Activated CD4-positive, alpha-beta memory T cell treated with anti-CD3 and anti-CD28 coated beads, Interleukin-2, amount 10 ng/mL, durations not matched to agents 7 days and 5 days (primary cell): ENCODE results near the gene DDX46. TPM values are rescaled to one million over a fixed set of nuclear protein-coding genes. Genes with fewer than 3 reads are reported as not detected.
"Not testable (repeated sequence)": the region's sequence is repeated elsewhere in the genome, so short reads cannot be mapped to it uniquely, and the experiment has no call there.

ENCODE experiments used
- CTCF ChIA-PET: fragments of 350-600 bp; sonication (Branson Sonifier 250); formaldehyde crosslinking; loops from one replicate; lab custom pipeline; 2021; ENCODE audit warnings: antibody characterized with exemption, inconsistent platforms; lab: Charles Lee
- POLR2A ChIA-PET: fragments of 350-600 bp; sonication (Branson Sonifier 250); formaldehyde crosslinking; loops from one replicate; lab custom pipeline; 2021; ENCODE audit warnings: antibody characterized with exemption; lab: Charles Lee
- DNase-seq: peaks from one replicate; pipeline ENCODE4 v3.0.0-alpha.2; 2020
- H3K27ac Mint-ChIP-seq: one replicate; pipeline ENCODE4 v1.8.0; 2021; ENCODE audit warnings: mild to moderate bottlenecking, mixed read lengths
- H3K27me3 Mint-ChIP-seq: one replicate; pipeline ENCODE4 v1.8.0; 2021; ENCODE audit warnings: mixed read lengths
- H3K36me3 Mint-ChIP-seq: one replicate; pipeline ENCODE4 v1.8.0; 2021; ENCODE audit warnings: low read depth, mixed read lengths
- H3K4me1 Mint-ChIP-seq: one replicate; pipeline ENCODE4 v1.8.0; 2021; ENCODE audit warnings: mixed read lengths
- H3K4me3 Mint-ChIP-seq: one replicate; pipeline ENCODE4 v1.8.0; 2021; ENCODE audit warnings: mild to moderate bottlenecking, mixed read lengths
- H3K9me3 Mint-ChIP-seq: one replicate; pipeline ENCODE4 v1.8.0; 2021; ENCODE audit warnings: mixed read lengths
- total RNA-seq, 2 experiments: library from RNA; stranded (reverse); gene quantifications; one replicate each; pipeline ENCODE4 v1.2.3, GENCODE V29; 2021

The DDX46 gene
- 10 to 100 TPM; 51.8 to 56.7 TPM for total RNA-seq

DNA sequence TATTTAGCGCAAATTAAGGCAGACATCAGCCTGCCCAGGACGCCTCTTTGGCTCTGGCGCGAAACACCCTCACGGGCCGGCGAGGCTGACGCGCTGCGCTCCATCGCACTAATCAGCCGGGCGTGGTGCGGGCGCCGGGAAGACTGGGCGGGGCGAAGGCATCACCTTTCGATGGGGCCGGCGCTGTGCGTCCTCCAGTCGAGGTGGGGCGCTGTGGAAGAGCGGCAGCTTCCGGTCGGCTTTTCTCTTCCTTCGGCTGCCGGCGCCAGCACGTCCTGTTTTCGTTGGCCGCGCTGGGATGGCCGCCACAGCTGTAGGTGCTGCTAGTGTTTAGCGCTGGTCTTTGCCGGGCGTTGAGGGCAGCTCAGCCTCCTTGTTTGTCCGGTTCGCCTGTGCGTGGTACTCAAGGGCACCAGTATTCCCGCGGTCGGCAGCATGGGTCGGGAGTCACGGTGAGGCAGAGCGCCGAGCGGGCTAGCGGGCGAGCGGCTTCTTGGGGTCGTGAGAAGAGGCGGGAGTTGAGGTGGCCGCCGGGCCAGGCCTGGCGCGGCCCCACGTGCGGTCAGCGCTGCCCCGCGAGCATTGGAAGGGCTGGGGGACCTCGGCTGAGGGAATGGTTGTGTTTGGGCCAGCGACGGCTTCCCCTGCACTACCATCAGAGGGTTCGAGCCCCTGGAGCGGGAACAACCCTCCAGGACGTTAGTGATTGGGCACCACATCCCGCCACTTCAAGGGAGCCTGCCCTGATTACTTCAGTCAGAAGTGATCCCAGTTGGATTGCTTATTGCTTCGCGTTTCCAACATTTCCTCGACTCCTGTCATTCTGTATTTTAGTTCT lies at the start of gene DDX46:
DDX46 (plus strand) TSS at position 276 of the 838 bp plus-strand sequence; CDS start at position 436, 160 bp downstream.
- Mint-ChIP-seq H3K4me3 (peak within 1 kb of the TSS; percentile 95), H3K27me3 (no peaks in the 10 kb centered on the region), H3K9me3 (no peaks in the 10 kb centered on the region), H3K27ac (peak within 1 kb of the TSS; percentile 88), H3K4me1 (peaks cover 38% of the 10 kb centered on the region), H3K36me3 (peaks cover under 1% of the 10 kb centered on the region)
- CTCF ChIA-PET, result interaction anchor here (0.6 to 6.7 kb wide), 16 partner anchors 11 to 347 kb away, joined by 3 to 80 read pairs (median 5); partner anchors contain the start of genes C5orf24, CAMLG, CDKN2AIPNL and PCBD2
- DNase-seq, result peak; percentile 95
- POLR2A ChIA-PET, result interaction anchor here (0.9 to 5.3 kb wide), 18 partner anchors 14 to 582 kb away, joined by 3 to 104 read pairs (median 6); partner anchors contain the start of genes C5orf24, CAMLG, PCBD2 and PPP2CA

DNA sequence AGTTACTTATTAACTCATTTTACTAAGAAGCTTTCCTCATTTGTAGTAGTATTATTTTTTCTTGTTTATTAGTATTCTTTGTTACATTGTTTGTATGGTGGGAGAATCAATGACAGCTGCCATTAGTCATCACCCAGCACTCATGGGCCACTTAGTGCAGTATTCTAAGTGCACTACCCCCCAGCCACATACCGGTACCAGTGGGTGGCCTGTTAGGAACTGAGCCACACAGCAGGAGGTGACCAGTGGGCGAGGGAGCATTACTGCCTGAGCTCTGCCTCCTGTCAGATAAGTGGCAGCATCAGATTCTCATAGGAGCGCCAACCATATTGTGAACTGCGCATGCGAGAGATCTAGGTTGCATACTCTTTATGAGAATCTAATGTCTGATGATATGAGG lies 44.5 kb upstream of the DDX46 start:
- Mint-ChIP-seq H3K4me1 (no peaks in the 10 kb centered on the region), H3K27me3 (no peaks in the 10 kb centered on the region), H3K36me3 (peaks cover 50% of the 10 kb centered on the region), H3K27ac (no peak overlapping the region), H3K9me3 (no peaks in the 10 kb centered on the region), H3K4me3 (no peak overlapping the region)
- ChIA-PET CTCF (interaction anchor here (1.3 kb wide), 1 partner anchor 24 kb away, joined by 4 read pairs; the partner anchor contains the start of gene CAMLG), POLR2A (no interaction called here)
- no peak for DNase-seq

DNA sequence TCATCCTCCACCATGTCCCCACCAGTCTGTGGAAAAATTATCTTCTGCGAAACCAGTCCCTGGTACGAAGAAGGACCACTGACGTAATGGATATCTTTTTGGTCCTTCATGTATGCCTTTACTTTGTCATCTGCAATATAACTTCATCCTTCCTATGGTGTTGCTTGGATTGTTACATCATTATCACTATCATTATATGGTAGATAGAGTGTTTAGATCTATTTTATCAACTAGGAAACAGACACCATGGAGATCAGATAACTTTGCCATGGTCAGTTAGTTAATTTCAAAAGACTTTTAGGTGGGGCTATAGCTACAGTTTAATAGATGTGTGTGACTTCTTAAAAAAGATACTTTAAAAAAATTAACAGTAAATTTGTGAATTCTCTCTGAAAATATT lies 44.0 kb upstream of the DDX46 start:
- DNase-seq, result no peak
- Mint-ChIP-seq H3K36me3 (peaks cover 49% of the 10 kb centered on the region), H3K9me3 (no peaks in the 10 kb centered on the region), H3K4me1 (no peaks in the 10 kb centered on the region), H3K27ac (no peak overlapping the region), H3K4me3 (no peak overlapping the region), H3K27me3 (no peaks in the 10 kb centered on the region)
- ChIA-PET CTCF (no interaction called here), POLR2A (no interaction called here)

- H3K27me3 Mint-ChIP-seq, H3K4me1 Mint-ChIP-seq, H3K4me3 Mint-ChIP-seq, POLR2A ChIA-PET, DNase-seq, CTCF ChIA-PET, H3K9me3 Mint-ChIP-seq, H3K27ac Mint-ChIP-seq: not testable (repeated sequence)
- H3K36me3 Mint-ChIP-seq, result peaks cover 48% of the 10 kb centered on the region
These were observed 43.1 kb upstream of the DDX46 start for GRCh38 chr5:134715466-134715865.

GRCh38 chr5:134724872-134725271 lies 33.7 kb upstream of the DDX46 start:
- CTCF ChIA-PET, result no interaction called here
- H3K27me3 Mint-ChIP-seq, result no peaks in the 10 kb centered on the region
- H3K4me3 Mint-ChIP-seq, result no peak overlapping the region
- peaks cover 40% of the 10 kb centered on the region for H3K36me3 Mint-ChIP-seq
- no peaks in the 10 kb centered on the region for H3K9me3 Mint-ChIP-seq
- DNase-seq, result no peak
- POLR2A ChIA-PET, result interaction anchor here (0.8 to 1.9 kb wide), 2 partner anchors 11 to 12 kb away, joined by 3 to 4 read pairs; no protein-coding TSS in a partner anchor
- H3K4me1 Mint-ChIP-seq, result no peaks in the 10 kb centered on the region
- H3K27ac Mint-ChIP-seq, result no peak overlapping the region

DNA sequence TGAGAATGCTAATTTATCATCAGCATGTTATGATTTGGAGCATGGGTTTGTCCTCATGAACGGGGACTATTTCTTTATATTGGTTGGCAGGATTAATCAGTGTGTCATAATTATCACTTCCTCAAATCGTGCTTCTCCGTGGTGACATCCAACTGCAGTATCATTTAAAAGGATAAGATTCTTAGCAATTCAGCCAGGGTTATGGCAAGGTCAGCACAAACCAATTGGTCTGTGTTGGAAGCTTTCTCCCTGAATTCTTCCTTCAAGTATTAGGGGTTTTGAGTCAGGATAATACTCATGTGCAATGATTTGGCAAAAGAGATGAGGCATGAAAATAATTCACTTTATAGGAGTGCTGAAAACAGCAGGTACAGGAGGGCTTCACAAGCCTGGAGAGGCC lies 25.8 kb upstream of the DDX46 start:
- POLR2A ChIA-PET, result interaction anchor here (1.6 kb wide), 1 partner anchor 206 kb away, joined by 3 read pairs; no protein-coding TSS in a partner anchor
- H3K4me1 Mint-ChIP-seq, result peaks cover 6% of the 10 kb centered on the region
- H3K36me3 Mint-ChIP-seq, result no peaks in the 10 kb centered on the region
- no peak overlapping the region for H3K4me3 Mint-ChIP-seq
- CTCF ChIA-PET, result no interaction called here
- H3K27me3 Mint-ChIP-seq, result no peaks in the 10 kb centered on the region
- no peak for DNase-seq
- H3K27ac Mint-ChIP-seq, result no peak overlapping the region
- no peaks in the 10 kb centered on the region for H3K9me3 Mint-ChIP-seq

- DNase-seq, result no peak
- ChIA-PET CTCF (interaction anchor here (1.1 to 3.3 kb wide), 4 partner anchors 21 to 170 kb away, joined by 4 to 13 read pairs (median 4); partner anchors contain the start of genes DDX46 and PCBD2), POLR2A (interaction anchor here (0.7 to 8.3 kb wide), 4 partner anchors 10 to 170 kb away, joined by 3 to 104 read pairs (median 4); partner anchors contain the start of genes C5orf24, DDX46 and PCBD2)
- H3K4me3 Mint-ChIP-seq, result no peak overlapping the region
- H3K4me1 Mint-ChIP-seq, result peaks cover 23% of the 10 kb centered on the region
- H3K27ac Mint-ChIP-seq, result no peak overlapping the region
- no peaks in the 10 kb centered on the region for H3K27me3 Mint-ChIP-seq
- H3K36me3 Mint-ChIP-seq, result peaks cover 7% of the 10 kb centered on the region
- H3K9me3 Mint-ChIP-seq, result no peaks in the 10 kb centered on the region
These were observed 23.3 kb upstream of the DDX46 start for GRCh38 chr5:134735243-134735642.

DNA sequence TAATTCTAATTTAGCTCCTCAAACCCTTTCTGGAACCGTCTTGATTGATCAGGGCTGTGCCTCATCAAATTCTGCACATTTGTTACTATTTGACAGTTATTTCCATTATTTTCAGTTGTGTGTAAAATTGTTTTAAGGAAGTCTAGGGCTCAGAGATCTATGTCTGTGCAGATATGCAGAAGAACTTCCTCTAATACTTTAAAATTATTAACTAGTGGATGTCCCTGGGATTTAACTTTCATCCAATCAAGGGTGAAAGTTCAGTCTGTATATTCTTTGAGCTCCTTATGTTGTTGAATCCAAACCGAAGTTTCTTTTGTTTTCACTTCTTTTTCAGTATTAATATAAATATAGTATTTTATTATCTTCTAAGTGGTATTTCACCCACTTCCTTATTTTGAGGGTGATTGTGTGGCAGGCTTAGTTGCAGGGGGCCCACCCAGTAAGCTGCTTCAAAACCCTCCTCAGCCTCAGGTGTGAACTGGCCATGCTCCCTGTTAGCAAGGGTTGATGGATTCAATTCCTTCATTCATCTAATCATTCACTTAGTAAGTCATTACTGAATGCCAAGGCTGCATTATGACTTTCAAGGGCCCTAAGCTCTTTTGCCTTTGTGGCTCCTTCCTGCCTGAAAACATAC lies 22.3 kb upstream of the DDX46 start:
- H3K36me3 Mint-ChIP-seq, result peaks cover 11% of the 10 kb centered on the region
- ChIA-PET CTCF (interaction anchor here (1.1 to 3.3 kb wide), 5 partner anchors 20 to 169 kb away, joined by 3 to 13 read pairs (median 4); partner anchors contain the start of genes DDX46 and PCBD2), POLR2A (interaction anchor here (0.7 to 8.3 kb wide), 6 partner anchors 11 to 560 kb away, joined by 3 to 104 read pairs (median 4); partner anchors contain the start of genes C5orf24, DDX46, PCBD2 and SKP1)
- H3K4me3 Mint-ChIP-seq, result no peak overlapping the region
- H3K27ac Mint-ChIP-seq, result no peak overlapping the region
- no peaks in the 10 kb centered on the region for H3K9me3 Mint-ChIP-seq
- DNase-seq, result no peak
- H3K27me3 Mint-ChIP-seq, result no peaks in the 10 kb centered on the region
- peaks cover 32% of the 10 kb centered on the region for H3K4me1 Mint-ChIP-seq

- CTCF ChIA-PET, result interaction anchor here (0.5 to 4.1 kb wide), 23 partner anchors 11 to 513 kb away, joined by 3 to 80 read pairs (median 4); partner anchors contain the start of genes C5orf24, DDX46, PCBD2 and PPP2CA
- DNase-seq, result peak; percentile 98
- Mint-ChIP-seq H3K36me3 (peaks cover 11% of the 10 kb centered on the region), H3K27ac (peak within 1 kb of the TSS; percentile 84), H3K4me3 (peak within 1 kb of the TSS; percentile 92), H3K4me1 (peaks cover 34% of the 10 kb centered on the region), H3K27me3 (no peaks in the 10 kb centered on the region), H3K9me3 (no peaks in the 10 kb centered on the region)
- POLR2A ChIA-PET, result interaction anchor here (0.6 to 8.3 kb wide), 26 partner anchors 9 to 561 kb away, joined by 3 to 104 read pairs (median 3); partner anchors contain the start of genes C5orf24, DDX46, PCBD2 and PPP2CA
These were observed 20.2 kb upstream of the DDX46 start, which contains the start of gene CAMLG for GRCh38 chr5:134738133-134738962. CAMLG (plus strand) TSS chr5:134738548; CDS start chr5:134738621, 73 bp downstream.

- no peaks in the 10 kb centered on the region for H3K9me3 Mint-ChIP-seq
- ChIA-PET POLR2A (interaction anchor here (0.7 to 8.3 kb wide), 23 partner anchors 9 to 562 kb away, joined by 3 to 104 read pairs (median 4); partner anchors contain the start of genes C5orf24, DDX46, PCBD2 and PPP2CA), CTCF (interaction anchor here (0.5 to 4.1 kb wide), 26 partner anchors 9 to 563 kb away, joined by 3 to 80 read pairs (median 4); partner anchors contain the start of genes C5orf24, DDX46, PCBD2 and PPP2CA)
These were observed 19.5 kb upstream of the DDX46 start for GRCh38 chr5:134738963-134739661.

DNA sequence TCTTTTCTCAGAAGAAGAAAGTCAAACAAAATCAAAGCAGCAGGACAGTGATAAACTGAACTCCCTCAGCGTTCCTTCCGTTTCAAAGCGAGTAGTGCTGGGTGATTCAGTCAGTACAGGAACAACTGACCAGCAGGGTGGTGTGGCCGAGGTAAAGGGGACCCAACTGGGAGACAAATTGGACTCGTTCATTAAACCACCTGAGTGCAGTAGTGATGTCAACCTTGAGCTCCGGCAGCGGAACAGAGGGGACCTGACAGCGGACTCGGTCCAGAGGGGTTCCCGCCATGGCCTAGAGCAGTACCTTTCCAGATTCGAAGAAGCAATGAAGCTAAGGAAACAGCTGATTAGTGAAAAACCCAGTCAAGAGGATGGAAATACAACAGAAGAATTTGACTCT lies 17.5 kb upstream of the DDX46 start:
- ChIA-PET CTCF (interaction anchor here (3.4 to 4.1 kb wide), 3 partner anchors 16 to 164 kb away, joined by 26 to 80 read pairs (median 28); partner anchors contain the start of genes DDX46 and PCBD2), POLR2A (interaction anchor here (1.6 to 8.3 kb wide), 4 partner anchors 8 to 164 kb away, joined by 4 to 104 read pairs (median 6); partner anchors contain the start of genes C5orf24, DDX46 and PCBD2)
- H3K4me3 Mint-ChIP-seq, result no peak overlapping the region
- DNase-seq, result no peak
- no peaks in the 10 kb centered on the region for H3K27me3 Mint-ChIP-seq
- H3K36me3 Mint-ChIP-seq, result peaks cover 11% of the 10 kb centered on the region
- H3K4me1 Mint-ChIP-seq, result peaks cover 34% of the 10 kb centered on the region
- H3K27ac Mint-ChIP-seq, result no peak overlapping the region
- no peaks in the 10 kb centered on the region for H3K9me3 Mint-ChIP-seq

More at GRCh38 chr5:134738963-134739661, 19.5 kb upstream of the DDX46 start:
- peak; percentile 37 for DNase-seq
- H3K27ac Mint-ChIP-seq, result peak overlapping the region; percentile 84
- H3K4me1 Mint-ChIP-seq, result peaks cover 34% of the 10 kb centered on the region
- peak overlapping the region; percentile 92 for H3K4me3 Mint-ChIP-seq
- no peaks in the 10 kb centered on the region for H3K27me3 Mint-ChIP-seq
- H3K36me3 Mint-ChIP-seq, result peaks cover 11% of the 10 kb centered on the region
